Panc1 (cell line): ENCODE data around the gene TBX4.

Source experiments
- POLR2AphosphoS5 ChIP-seq: IDR thresholded peaks from 2 replicates; pipeline ENCODE4 v1.6.1; 2012; ENCODE audit warnings: mild to moderate bottlenecking, low read depth, low read length, moderate library complexity
- TF ChIP-seq, protein P1 (sequence below): fragments of 450-650 bp; IDR thresholded peaks from 2 replicates; pipeline ENCODE4 v1.5.1; 2017; ENCODE audit warnings: mild to moderate bottlenecking
- TF ChIP-seq, protein P2 (sequence below), 2 experiments: IDR thresholded peaks; 2 replicates each; pipeline ENCODE4 v1.6.1; 2011 to 2012; ENCODE audit warnings: low read depth in 2 of 2, control low read depth in 1 of 2, low read length in 1 of 2, mild to moderate bottlenecking in 1 of 2, moderate library complexity in 1 of 2; ENCODE audit not compliant: insufficient read depth in 1 of 2

DNA sequence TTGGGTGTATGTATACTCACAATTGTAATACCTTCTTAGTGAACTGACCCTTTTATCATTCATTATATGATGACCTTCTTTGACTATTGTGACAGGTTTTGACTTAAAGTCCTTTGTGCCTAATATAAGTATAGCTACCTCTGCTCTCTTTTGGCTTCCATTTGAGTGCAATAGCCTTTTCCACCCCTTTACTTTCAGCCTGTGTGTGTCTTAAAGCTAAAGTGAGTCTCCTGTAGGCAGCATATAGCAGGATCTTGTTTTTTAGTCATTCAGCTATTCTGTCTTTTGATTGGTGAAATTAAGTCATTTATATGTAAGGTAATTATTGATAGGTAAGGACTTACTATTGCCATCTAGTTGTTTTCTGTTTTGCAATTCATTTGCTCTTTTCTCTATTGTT is 15.9 kb upstream of the TBX4 start:
- TF ChIP-seq, protein P1, sequence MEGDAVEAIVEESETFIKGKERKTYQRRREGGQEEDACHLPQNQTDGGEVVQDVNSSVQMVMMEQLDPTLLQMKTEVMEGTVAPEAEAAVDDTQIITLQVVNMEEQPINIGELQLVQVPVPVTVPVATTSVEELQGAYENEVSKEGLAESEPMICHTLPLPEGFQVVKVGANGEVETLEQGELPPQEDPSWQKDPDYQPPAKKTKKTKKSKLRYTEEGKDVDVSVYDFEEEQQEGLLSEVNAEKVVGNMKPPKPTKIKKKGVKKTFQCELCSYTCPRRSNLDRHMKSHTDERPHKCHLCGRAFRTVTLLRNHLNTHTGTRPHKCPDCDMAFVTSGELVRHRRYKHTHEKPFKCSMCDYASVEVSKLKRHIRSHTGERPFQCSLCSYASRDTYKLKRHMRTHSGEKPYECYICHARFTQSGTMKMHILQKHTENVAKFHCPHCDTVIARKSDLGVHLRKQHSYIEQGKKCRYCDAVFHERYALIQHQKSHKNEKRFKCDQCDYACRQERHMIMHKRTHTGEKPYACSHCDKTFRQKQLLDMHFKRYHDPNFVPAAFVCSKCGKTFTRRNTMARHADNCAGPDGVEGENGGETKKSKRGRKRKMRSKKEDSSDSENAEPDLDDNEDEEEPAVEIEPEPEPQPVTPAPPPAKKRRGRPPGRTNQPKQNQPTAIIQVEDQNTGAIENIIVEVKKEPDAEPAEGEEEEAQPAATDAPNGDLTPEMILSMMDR: no peak
- TF ChIP-seq POLR2AphosphoS5: no peak
- TF ChIP-seq, protein P2, sequence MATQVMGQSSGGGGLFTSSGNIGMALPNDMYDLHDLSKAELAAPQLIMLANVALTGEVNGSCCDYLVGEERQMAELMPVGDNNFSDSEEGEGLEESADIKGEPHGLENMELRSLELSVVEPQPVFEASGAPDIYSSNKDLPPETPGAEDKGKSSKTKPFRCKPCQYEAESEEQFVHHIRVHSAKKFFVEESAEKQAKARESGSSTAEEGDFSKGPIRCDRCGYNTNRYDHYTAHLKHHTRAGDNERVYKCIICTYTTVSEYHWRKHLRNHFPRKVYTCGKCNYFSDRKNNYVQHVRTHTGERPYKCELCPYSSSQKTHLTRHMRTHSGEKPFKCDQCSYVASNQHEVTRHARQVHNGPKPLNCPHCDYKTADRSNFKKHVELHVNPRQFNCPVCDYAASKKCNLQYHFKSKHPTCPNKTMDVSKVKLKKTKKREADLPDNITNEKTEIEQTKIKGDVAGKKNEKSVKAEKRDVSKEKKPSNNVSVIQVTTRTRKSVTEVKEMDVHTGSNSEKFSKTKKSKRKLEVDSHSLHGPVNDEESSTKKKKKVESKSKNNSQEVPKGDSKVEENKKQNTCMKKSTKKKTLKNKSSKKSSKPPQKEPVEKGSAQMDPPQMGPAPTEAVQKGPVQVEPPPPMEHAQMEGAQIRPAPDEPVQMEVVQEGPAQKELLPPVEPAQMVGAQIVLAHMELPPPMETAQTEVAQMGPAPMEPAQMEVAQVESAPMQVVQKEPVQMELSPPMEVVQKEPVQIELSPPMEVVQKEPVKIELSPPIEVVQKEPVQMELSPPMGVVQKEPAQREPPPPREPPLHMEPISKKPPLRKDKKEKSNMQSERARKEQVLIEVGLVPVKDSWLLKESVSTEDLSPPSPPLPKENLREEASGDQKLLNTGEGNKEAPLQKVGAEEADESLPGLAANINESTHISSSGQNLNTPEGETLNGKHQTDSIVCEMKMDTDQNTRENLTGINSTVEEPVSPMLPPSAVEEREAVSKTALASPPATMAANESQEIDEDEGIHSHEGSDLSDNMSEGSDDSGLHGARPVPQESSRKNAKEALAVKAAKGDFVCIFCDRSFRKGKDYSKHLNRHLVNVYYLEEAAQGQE (IDR thresholded peaks at IDR 0.05; ENCODE audit: insufficient read depth in 1 of 2, low read depth in 2 of 2, low read length in 1 of 2): no peak
